Measurements from ENCODE around the gene F2RL1.
A peak's percentile ranks its signal among the peaks of the same experiment; 100 is the strongest.
"Not testable (repeated sequence)": the region's sequence is repeated elsewhere in the genome, so short reads cannot be mapped to it uniquely, and the experiment has no call there.

Gene F2RL1

DNA sequence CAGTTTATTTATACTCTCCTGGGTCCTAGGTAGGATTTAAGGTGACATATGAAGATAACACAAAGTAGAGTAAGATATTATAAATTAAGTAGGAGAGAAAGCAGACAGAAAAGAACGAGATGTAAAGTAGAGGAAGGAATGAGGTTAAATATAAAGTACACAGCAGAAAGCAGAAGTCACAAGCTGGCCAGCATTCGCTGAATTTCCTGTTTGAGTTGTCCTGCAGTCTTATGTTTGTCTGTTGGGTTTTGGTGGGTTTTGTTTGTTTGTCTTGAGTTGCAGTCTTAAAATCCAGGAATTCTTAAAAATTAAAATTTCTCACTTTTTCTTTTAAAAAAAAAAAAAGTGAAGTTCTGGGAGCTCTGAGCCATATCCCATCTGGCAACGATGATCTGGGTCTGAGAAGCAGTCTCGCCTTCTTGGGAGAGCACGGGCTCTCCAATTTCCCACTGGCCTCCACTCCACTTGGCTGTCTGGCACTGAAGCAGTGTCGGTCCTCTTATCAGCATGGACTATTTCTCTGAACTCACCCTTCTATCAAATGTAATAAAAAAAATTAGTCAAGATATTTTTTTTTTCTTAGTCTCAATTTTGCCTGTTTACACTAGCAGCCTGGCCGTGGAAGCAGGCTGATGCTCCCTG, 33.0 kb downstream of the F2RL1 start:
- no peak for DNase-seq (ENCODE audit: low read depth)

DNA sequence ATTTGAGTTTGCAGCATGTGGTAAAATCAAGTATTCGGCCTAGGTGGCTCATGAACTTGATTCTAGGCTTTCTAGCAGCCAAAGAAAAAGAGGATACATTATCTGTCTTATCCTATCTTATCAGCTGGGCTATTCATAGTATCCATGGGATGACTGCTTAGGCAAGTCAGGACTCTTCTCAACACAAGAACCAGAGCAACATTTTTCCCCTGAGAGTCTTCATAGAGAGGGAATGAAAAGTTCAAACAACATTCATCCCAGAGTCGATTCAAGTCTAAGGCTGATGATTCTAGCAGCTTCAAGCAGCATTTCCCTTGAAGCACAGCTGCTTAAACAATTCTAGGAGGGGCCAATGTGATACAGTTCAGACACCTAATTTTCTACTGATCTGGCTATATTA, 33.9 kb downstream of the F2RL1 start:
- no peak for DNase-seq (ENCODE audit: low read depth)

- not testable (repeated sequence) for DNase-seq (ENCODE audit: low read depth)
These were observed 34.9 kb downstream of the F2RL1 start for GRCh38 chr5:76853741-76854140.

- no peak for DNase-seq (ENCODE audit: low read depth)
These were observed 35.8 kb downstream of the F2RL1 start for GRCh38 chr5:76854644-76855043.

DNA sequence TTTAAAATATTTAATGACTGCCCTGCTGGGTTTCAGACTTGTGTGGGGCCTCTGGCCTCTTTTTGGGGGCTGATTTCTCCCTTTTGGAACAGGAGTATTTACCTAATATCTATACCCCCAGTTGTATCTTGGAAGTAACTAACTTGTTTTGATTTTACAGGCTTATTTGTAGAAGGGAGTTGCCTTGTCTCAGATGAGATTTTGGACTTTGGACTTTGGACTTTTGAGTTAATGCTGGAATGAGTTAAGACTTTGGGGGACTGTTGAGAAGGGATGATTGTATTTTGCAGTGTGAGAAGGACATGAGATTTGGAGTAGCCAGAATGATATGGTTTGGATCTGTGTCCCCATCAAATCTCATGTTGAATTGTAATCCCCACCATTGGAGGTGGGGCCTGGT, 36.7 kb downstream of the F2RL1 start:
- DNase-seq (ENCODE audit: low read depth): not testable (repeated sequence)

GRCh38 chr5:76855961-76856360, 37.1 kb downstream of the F2RL1 start:
- DNase-seq (ENCODE audit: low read depth): no peak

DNA sequence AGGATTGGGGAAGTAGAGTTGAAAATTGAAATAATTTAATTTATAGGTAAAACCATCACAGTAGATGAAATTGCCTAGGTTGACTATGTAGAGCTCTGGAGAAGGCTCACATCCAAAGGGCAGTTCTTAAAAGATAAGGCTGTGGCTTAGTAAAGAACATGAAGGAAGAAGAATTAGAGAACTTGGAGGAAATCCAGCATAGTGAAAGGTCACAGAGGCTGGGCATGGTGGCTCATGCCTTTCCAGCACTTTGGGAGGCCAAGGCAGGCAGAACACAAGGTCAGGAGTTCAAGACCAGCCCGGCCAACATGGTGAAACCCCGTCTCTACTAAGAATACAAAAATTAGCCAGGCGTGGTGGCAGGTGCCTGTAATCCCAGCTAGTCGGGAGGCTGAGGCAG, 38.0 kb downstream of the F2RL1 start:
- DNase-seq (ENCODE audit: low read depth): not testable (repeated sequence)

- DNase-seq (ENCODE audit: low read depth): no peak
These were observed 40.9 kb downstream of the F2RL1 start for GRCh38 chr5:76859591-76860247.

- no peak for DNase-seq (ENCODE audit: low read depth)
These were observed 42.8 kb downstream of the F2RL1 start for GRCh38 chr5:76861612-76862011.

- no peak for DNase-seq (ENCODE audit: low read depth)
These were observed 44.2 kb downstream of the F2RL1 start for GRCh38 chr5:76863001-76863400.

DNA sequence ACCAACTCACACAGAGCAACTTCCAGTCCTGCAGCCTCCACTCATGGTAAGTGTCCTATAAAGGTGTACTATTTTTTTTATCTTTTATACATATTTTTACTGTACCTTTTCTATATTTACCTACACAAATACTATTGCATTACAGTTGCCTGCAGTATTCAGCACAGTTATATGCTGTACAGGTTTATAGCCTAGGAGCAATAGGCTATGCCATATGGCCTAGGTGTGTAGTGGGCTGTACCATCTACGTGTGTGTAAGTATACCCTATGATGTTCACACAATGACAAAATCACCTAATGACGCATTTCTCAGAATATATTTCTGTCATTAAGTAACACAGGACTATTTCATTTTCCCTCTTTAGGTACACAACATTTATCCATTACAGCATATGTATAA, 47.7 kb downstream of the F2RL1 start:
- DNase-seq (ENCODE audit: low read depth): no peak

- DNase-seq (ENCODE audit: low read depth): no peak
These were observed 48.2 kb downstream of the F2RL1 start for GRCh38 chr5:76867038-76867437.

GRCh38 chr5:76867827-76868693, 49.2 kb downstream of the F2RL1 start:
- DNase-seq (ENCODE audit: low read depth): peak; percentile 30

- no peak for DNase-seq (ENCODE audit: low read depth)
These were observed 51.2 kb downstream of the F2RL1 start for GRCh38 chr5:76870046-76870445.

DNA sequence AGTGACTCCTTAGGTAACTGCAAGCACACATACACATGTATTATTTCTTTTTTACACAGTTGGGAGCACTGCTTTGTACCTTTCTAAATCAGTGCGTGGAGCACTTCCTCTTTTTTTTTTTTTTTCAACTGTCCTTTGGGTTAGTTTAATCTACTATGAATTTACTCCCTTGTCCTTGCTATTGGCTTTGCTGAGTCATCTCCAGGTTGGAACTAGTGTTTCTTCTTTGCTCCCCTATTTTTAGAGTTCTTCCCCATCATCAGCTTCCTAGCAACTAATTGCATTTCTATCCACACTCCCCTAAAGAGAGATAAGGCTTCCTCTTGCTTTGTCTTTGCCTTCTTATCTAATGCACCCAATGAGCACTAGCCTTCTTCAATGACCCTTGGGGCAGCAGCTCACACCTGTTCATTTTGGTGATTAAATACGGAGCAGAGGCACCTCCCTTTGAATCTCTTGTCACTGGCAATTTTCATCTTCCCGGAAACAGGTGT, 55.3 kb downstream of the F2RL1 start:
- DNase-seq (ENCODE audit: low read depth): no peak

Measured in stimulated activated CD8-positive, alpha-beta memory T cell treated with anti-CD3 and anti-CD28 coated beads, Interleukin-7, amount 100 ng/mL, for 24 hours (primary cell).